Measurements from ENCODE around the gene DIRAS1.

DIRAS1 gene

GRCh38 chr19:2761876-2762782, 41.0 kb upstream of the DIRAS1 start:
- H3K4me1 ChIP-seq (ENCODE audit: control insufficient read depth, low read depth, low read length), result no peaks in the 10 kb centered on the region
- peaks cover 75% of the 10 kb centered on the region for H3K36me3 ChIP-seq (ENCODE audit: control insufficient read depth, low read depth, low read length)
- no peaks in the 10 kb centered on the region for H3K27me3 ChIP-seq (ENCODE audit: control insufficient read depth, insufficient read depth, low read length)
- no peak overlapping the region for H3K9ac ChIP-seq (ENCODE audit: low read length)
- H3K9me3 ChIP-seq (ENCODE audit: control insufficient read depth, low read depth, low read length), result no peaks in the 10 kb centered on the region
- no peak overlapping the region for H3K27ac ChIP-seq (ENCODE audit: low read length)
- H3K4me3 ChIP-seq (ENCODE audit: low read length), result no peak overlapping the region

GRCh38 chr19:2761309-2761677, 40.1 kb upstream of the DIRAS1 start:
- Histone ChIP-seq H3K36me3 (ENCODE audit: control insufficient read depth, low read depth, low read length) (peaks cover 74% of the 10 kb centered on the region), H3K9ac (ENCODE audit: low read length) (no peak overlapping the region), H3K4me3 (ENCODE audit: low read length) (no peak overlapping the region), H3K4me1 (ENCODE audit: control insufficient read depth, low read depth, low read length) (no peaks in the 10 kb centered on the region), H3K27ac (ENCODE audit: low read length) (no peak overlapping the region), H3K27me3 (ENCODE audit: control insufficient read depth, insufficient read depth, low read length) (no peaks in the 10 kb centered on the region), H3K9me3 (ENCODE audit: control insufficient read depth, low read depth, low read length) (no peaks in the 10 kb centered on the region)

- Histone ChIP-seq H3K27me3 (ENCODE audit: control insufficient read depth, insufficient read depth, low read length) (no peaks in the 10 kb centered on the region), H3K4me3 (ENCODE audit: low read length) (no peak overlapping the region), H3K27ac (ENCODE audit: low read length) (no peak overlapping the region), H3K4me1 (ENCODE audit: control insufficient read depth, low read depth, low read length) (no peaks in the 10 kb centered on the region), H3K9ac (ENCODE audit: low read length) (no peak overlapping the region), H3K9me3 (ENCODE audit: control insufficient read depth, low read depth, low read length) (no peaks in the 10 kb centered on the region), H3K36me3 (ENCODE audit: control insufficient read depth, low read depth, low read length) (peaks cover 77% of the 10 kb centered on the region)
Observed at GRCh38 chr19:2759965-2760364, 38.8 kb upstream of the DIRAS1 start.

GRCh38 chr19:2759362-2759761, 38.2 kb upstream of the DIRAS1 start:
- H3K36me3 ChIP-seq (ENCODE audit: control insufficient read depth, low read depth, low read length), result peaks cover 78% of the 10 kb centered on the region
- H3K4me1 ChIP-seq (ENCODE audit: control insufficient read depth, low read depth, low read length), result no peaks in the 10 kb centered on the region
- no peak overlapping the region for H3K9ac ChIP-seq (ENCODE audit: low read length)

GRCh38 chr19:2758601-2759313, 37.6 kb upstream of the DIRAS1 start:
- H3K4me3 ChIP-seq (ENCODE audit: low read length), result no peak overlapping the region

More at GRCh38 chr19:2759362-2759761, 38.2 kb upstream of the DIRAS1 start:
- Histone ChIP-seq H3K4me3 (ENCODE audit: low read length) (no peak overlapping the region), H3K27ac (ENCODE audit: low read length) (no peak overlapping the region), H3K9me3 (ENCODE audit: control insufficient read depth, low read depth, low read length) (no peaks in the 10 kb centered on the region), H3K27me3 (ENCODE audit: control insufficient read depth, insufficient read depth, low read length) (no peaks in the 10 kb centered on the region)

GRCh38 chr19:2756921-2757881, 36.0 kb upstream of the DIRAS1 start:
- H3K4me3 ChIP-seq (ENCODE audit: low read length), result no peak overlapping the region
- H3K9me3 ChIP-seq (ENCODE audit: control insufficient read depth, low read depth, low read length), result no peaks in the 10 kb centered on the region
- H3K27me3 ChIP-seq (ENCODE audit: control insufficient read depth, insufficient read depth, low read length), result no peaks in the 10 kb centered on the region
- H3K4me1 ChIP-seq (ENCODE audit: control insufficient read depth, low read depth, low read length), result no peaks in the 10 kb centered on the region
- H3K9ac ChIP-seq (ENCODE audit: low read length), result no peak overlapping the region
- no peak overlapping the region for H3K27ac ChIP-seq (ENCODE audit: low read length)
- H3K36me3 ChIP-seq (ENCODE audit: control insufficient read depth, low read depth, low read length), result peaks cover 62% of the 10 kb centered on the region

More at GRCh38 chr19:2758601-2759313, 37.6 kb upstream of the DIRAS1 start:
- Histone ChIP-seq H3K36me3 (ENCODE audit: control insufficient read depth, low read depth, low read length) (peaks cover 77% of the 10 kb centered on the region), H3K27me3 (ENCODE audit: control insufficient read depth, insufficient read depth, low read length) (no peaks in the 10 kb centered on the region), H3K9me3 (ENCODE audit: control insufficient read depth, low read depth, low read length) (no peaks in the 10 kb centered on the region), H3K9ac (ENCODE audit: low read length) (no peak overlapping the region), H3K4me1 (ENCODE audit: control insufficient read depth, low read depth, low read length) (no peaks in the 10 kb centered on the region), H3K27ac (ENCODE audit: low read length) (no peak overlapping the region)

GRCh38 chr19:2756477-2756876, 35.3 kb upstream of the DIRAS1 start:
- H3K4me3 ChIP-seq (ENCODE audit: low read length), result no peak overlapping the region
- H3K36me3 ChIP-seq (ENCODE audit: control insufficient read depth, low read depth, low read length), result peaks cover 54% of the 10 kb centered on the region
- no peaks in the 10 kb centered on the region for H3K9me3 ChIP-seq (ENCODE audit: control insufficient read depth, low read depth, low read length)

DNA sequence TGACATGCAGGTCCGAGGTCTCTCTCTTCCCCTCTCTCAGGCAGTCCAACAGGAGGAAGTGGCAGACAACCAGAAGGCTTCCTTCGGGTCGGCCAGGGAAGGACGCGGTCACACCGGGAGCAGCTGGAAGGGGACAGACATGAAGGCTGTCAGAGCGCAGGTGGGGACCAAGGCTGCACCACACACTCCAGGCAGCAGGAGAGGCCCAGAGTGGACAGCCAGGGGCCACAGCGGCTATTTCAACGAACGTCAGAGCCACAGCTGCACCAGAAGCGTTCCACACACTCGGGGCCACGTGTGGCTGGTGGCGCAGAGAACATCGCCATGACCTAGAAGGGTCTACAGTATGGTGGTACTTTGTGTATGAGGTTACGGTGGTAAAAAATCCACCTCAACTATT, 34.6 kb upstream of the DIRAS1 start:
- H3K4me3 ChIP-seq (ENCODE audit: low read length), result no peak overlapping the region
- no peaks in the 10 kb centered on the region for H3K9me3 ChIP-seq (ENCODE audit: control insufficient read depth, low read depth, low read length)
- no peak overlapping the region for H3K27ac ChIP-seq (ENCODE audit: low read length)
- no peaks in the 10 kb centered on the region for H3K27me3 ChIP-seq (ENCODE audit: control insufficient read depth, insufficient read depth, low read length)
- H3K9ac ChIP-seq (ENCODE audit: low read length), result no peak overlapping the region
- H3K36me3 ChIP-seq (ENCODE audit: control insufficient read depth, low read depth, low read length), result peaks cover 48% of the 10 kb centered on the region
- H3K4me1 ChIP-seq (ENCODE audit: control insufficient read depth, low read depth, low read length), result no peaks in the 10 kb centered on the region

More at GRCh38 chr19:2756477-2756876, 35.3 kb upstream of the DIRAS1 start:
- Histone ChIP-seq H3K4me1 (ENCODE audit: control insufficient read depth, low read depth, low read length) (no peaks in the 10 kb centered on the region), H3K27me3 (ENCODE audit: control insufficient read depth, insufficient read depth, low read length) (no peaks in the 10 kb centered on the region), H3K9ac (ENCODE audit: low read length) (no peak overlapping the region), H3K27ac (ENCODE audit: low read length) (no peak overlapping the region)

DNA sequence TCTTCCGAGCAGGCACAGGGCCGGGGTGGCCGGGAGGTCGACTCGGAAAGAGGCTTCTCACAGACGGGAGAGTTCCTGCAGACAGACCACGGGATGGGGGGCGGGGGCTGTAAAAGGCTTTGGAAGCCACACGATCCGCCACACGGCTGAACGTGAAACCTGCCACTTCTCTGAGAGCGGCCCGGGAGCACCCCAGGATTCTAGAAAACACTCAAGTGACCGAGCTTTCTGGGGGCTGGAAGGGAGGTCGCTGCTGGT, 34.2 kb upstream of the DIRAS1 start:
- Histone ChIP-seq H3K9ac (ENCODE audit: low read length) (no peak overlapping the region), H3K4me3 (ENCODE audit: low read length) (no peak overlapping the region), H3K36me3 (ENCODE audit: control insufficient read depth, low read depth, low read length) (peaks cover 44% of the 10 kb centered on the region), H3K27me3 (ENCODE audit: control insufficient read depth, insufficient read depth, low read length) (no peaks in the 10 kb centered on the region), H3K9me3 (ENCODE audit: control insufficient read depth, low read depth, low read length) (no peaks in the 10 kb centered on the region), H3K27ac (ENCODE audit: low read length) (no peak overlapping the region), H3K4me1 (ENCODE audit: control insufficient read depth, low read depth, low read length) (no peaks in the 10 kb centered on the region)

DNA sequence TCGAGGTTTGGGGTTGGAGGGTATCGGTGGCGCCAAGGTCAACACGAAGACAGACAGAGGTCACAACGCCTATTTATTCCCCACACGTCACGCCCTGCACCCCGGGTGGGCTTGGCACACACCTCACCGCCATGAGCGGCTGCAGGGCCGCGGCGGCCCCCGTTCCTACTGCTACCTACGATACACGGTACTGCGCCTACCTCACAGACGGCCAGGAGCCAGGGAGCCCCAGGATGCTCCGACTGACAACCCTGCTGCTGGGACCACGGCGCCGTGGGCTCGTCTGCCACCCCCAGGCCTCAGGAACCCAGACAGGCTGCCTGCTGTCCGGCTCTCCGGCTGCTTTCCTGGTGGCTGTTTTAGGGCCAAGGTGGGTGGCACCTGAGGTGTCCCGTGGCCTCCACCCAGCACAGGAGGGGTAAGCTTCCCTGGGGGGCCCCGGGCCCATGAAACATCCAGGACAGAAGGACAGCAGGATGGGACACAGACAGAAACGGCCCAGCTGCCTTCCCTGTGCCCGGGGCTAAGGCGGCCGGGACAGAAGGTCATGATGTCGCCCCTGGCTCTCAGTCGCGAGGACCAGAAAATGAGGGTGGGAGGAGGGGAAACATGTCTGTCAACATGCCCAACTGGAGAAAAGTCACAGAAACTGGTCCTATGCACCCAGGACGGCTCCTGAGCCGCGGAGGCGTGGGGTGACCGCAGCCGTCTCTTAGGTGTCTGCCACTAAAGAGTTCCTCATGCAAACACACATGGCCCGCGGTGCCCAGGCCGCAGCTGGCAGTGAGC, 33.7 kb upstream of the DIRAS1 start:
- Histone ChIP-seq H3K27ac (ENCODE audit: low read length) (no peak overlapping the region), H3K4me3 (ENCODE audit: low read length) (no peak overlapping the region), H3K4me1 (ENCODE audit: control insufficient read depth, low read depth, low read length) (no peaks in the 10 kb centered on the region), H3K36me3 (ENCODE audit: control insufficient read depth, low read depth, low read length) (peaks cover 44% of the 10 kb centered on the region), H3K27me3 (ENCODE audit: control insufficient read depth, insufficient read depth, low read length) (no peaks in the 10 kb centered on the region), H3K9ac (ENCODE audit: low read length) (no peak overlapping the region), H3K9me3 (ENCODE audit: control insufficient read depth, low read depth, low read length) (no peaks in the 10 kb centered on the region)

GRCh38 chr19:2751438-2751830, 30.3 kb upstream of the DIRAS1 start:
- Histone ChIP-seq H3K36me3 (ENCODE audit: control insufficient read depth, low read depth, low read length) (peaks cover 22% of the 10 kb centered on the region), H3K4me1 (ENCODE audit: control insufficient read depth, low read depth, low read length) (no peaks in the 10 kb centered on the region)

More at GRCh38 chr19:2751438-2751830, 30.3 kb upstream of the DIRAS1 start:
- Histone ChIP-seq H3K27ac (ENCODE audit: low read length) (no peak overlapping the region), H3K9ac (ENCODE audit: low read length) (no peak overlapping the region), H3K9me3 (ENCODE audit: control insufficient read depth, low read depth, low read length) (no peaks in the 10 kb centered on the region), H3K27me3 (ENCODE audit: control insufficient read depth, insufficient read depth, low read length) (peaks cover 3% of the 10 kb centered on the region), H3K4me3 (ENCODE audit: low read length) (no peak overlapping the region)

All from iPS-18a (cell line).